NT2/D1 (cell line): ENCODE data around the gene LDLRAD2.

Experiments
- DNase-seq: peaks from one replicate; pipeline ENCODE4 v3.0.0-alpha.2; 2011; ENCODE audit warnings: low read depth, low spot score
- H3K27me3 ChIP-seq: 2 replicates; pipeline ENCODE4 v1.6.0; 2011; ENCODE audit warnings: mild to moderate bottlenecking; ENCODE audit not compliant: insufficient read length, insufficient read depth
- H3K36me3 ChIP-seq: 2 replicates; pipeline ENCODE4 v1.6.1; 2011; ENCODE audit warnings: mild to moderate bottlenecking, low read length, mixed read lengths; ENCODE audit not compliant: insufficient read depth, insufficient read length
- H3K4me1 ChIP-seq: 2 replicates; pipeline ENCODE4 v1.5.1; 2011; ENCODE audit not compliant: insufficient read depth, insufficient read length
- H3K4me3 ChIP-seq: 2 replicates; pipeline ENCODE4 v1.5.1; 2011; ENCODE audit warnings: low read depth; ENCODE audit not compliant: insufficient read length
- H3K9ac ChIP-seq: 2 replicates; pipeline ENCODE4 v1.6.0; 2011; ENCODE audit warnings: low read depth; ENCODE audit not compliant: insufficient read length
- H3K9me3 ChIP-seq: 2 replicates; pipeline ENCODE4 v1.5.1; 2011; ENCODE audit warnings: mild to moderate bottlenecking, low read length; ENCODE audit not compliant: insufficient read depth
- SUZ12 ChIP-seq: IDR thresholded peaks from 2 replicates; pipeline ENCODE4 v1.6.1; 2011; ENCODE audit not compliant: insufficient read length, insufficient read depth; ENCODE audit errors: extremely low read depth
- YY1 ChIP-seq: IDR thresholded peaks from 2 replicates; pipeline ENCODE4 v1.6.1; 2011; ENCODE audit not compliant: insufficient read length, insufficient read depth
- ZNF274 ChIP-seq: IDR thresholded peaks from 2 replicates; pipeline ENCODE4 v1.6.1; 2011; ENCODE audit warnings: mild to moderate bottlenecking, low read depth, low read length

Gene LDLRAD2

GRCh38 chr1:21863981-21864380, 51.9 kb downstream of the LDLRAD2 start:
- Histone ChIP-seq H3K9ac (no peak overlapping the region), H3K4me1 (no peaks in the 10 kb centered on the region), H3K36me3 (peaks cover 53% of the 10 kb centered on the region), H3K4me3 (no peak overlapping the region), H3K9me3 (no peaks in the 10 kb centered on the region), H3K27me3 (no peaks in the 10 kb centered on the region)
- DNase-seq: no peak
- TF ChIP-seq YY1 (no peak), SUZ12 (no peak), ZNF274 (no peak)

- H3K36me3 ChIP-seq: peaks cover 50% of the 10 kb centered on the region
- no peak for DNase-seq
These were observed 52.7 kb downstream of the LDLRAD2 start for GRCh38 chr1:21864730-21865129.

GRCh38 chr1:21865609-21865942, 53.5 kb downstream of the LDLRAD2 start:
- DNase-seq: no peak
- H3K36me3 ChIP-seq: peaks cover 52% of the 10 kb centered on the region
- TF ChIP-seq YY1 (no peak), SUZ12 (no peak), ZNF274 (no peak)
- H3K27me3 ChIP-seq: no peaks in the 10 kb centered on the region
- no peaks in the 10 kb centered on the region for H3K4me1 ChIP-seq
- no peak overlapping the region for H3K9ac ChIP-seq
- no peaks in the 10 kb centered on the region for H3K9me3 ChIP-seq
- H3K4me3 ChIP-seq: no peak overlapping the region

More at GRCh38 chr1:21864730-21865129, 52.7 kb downstream of the LDLRAD2 start:
- Histone ChIP-seq H3K4me3 (no peak overlapping the region), H3K4me1 (no peaks in the 10 kb centered on the region), H3K9me3 (no peaks in the 10 kb centered on the region), H3K27me3 (no peaks in the 10 kb centered on the region), H3K9ac (no peak overlapping the region)
- TF ChIP-seq ZNF274 (no peak), SUZ12 (no peak), YY1 (no peak)

GRCh38 chr1:21865943-21866706, 54.1 kb downstream of the LDLRAD2 start:
- H3K36me3 ChIP-seq: peaks cover 49% of the 10 kb centered on the region
- no peaks in the 10 kb centered on the region for H3K4me1 ChIP-seq
- H3K9ac ChIP-seq: no peak overlapping the region
- DNase-seq: peak; percentile 57
- no peaks in the 10 kb centered on the region for H3K27me3 ChIP-seq
- TF ChIP-seq YY1 (no peak), SUZ12 (no peak), ZNF274 (no peak)
- H3K9me3 ChIP-seq: no peaks in the 10 kb centered on the region
- no peak overlapping the region for H3K4me3 ChIP-seq

GRCh38 chr1:21866707-21867043, 54.6 kb downstream of the LDLRAD2 start:
- TF ChIP-seq ZNF274 (no peak), YY1 (no peak), SUZ12 (no peak)
- H3K9ac ChIP-seq: no peak overlapping the region
- H3K27me3 ChIP-seq: no peaks in the 10 kb centered on the region
- no peaks in the 10 kb centered on the region for H3K9me3 ChIP-seq
- DNase-seq: no peak
- H3K4me1 ChIP-seq: no peaks in the 10 kb centered on the region
- peaks cover 48% of the 10 kb centered on the region for H3K36me3 ChIP-seq
- no peak overlapping the region for H3K4me3 ChIP-seq

GRCh38 chr1:21867451-21867996, 55.5 kb downstream of the LDLRAD2 start:
- no peak overlapping the region for H3K4me3 ChIP-seq
- no peak for TF ChIP-seq SUZ12
- TF ChIP-seq YY1: no peak
- no peak for TF ChIP-seq ZNF274
- no peak for DNase-seq
- no peaks in the 10 kb centered on the region for H3K9me3 ChIP-seq
- H3K27me3 ChIP-seq: no peaks in the 10 kb centered on the region
- H3K9ac ChIP-seq: no peak overlapping the region
- peaks cover 52% of the 10 kb centered on the region for H3K36me3 ChIP-seq
- no peaks in the 10 kb centered on the region for H3K4me1 ChIP-seq

- H3K9ac ChIP-seq: no peak overlapping the region
- no peaks in the 10 kb centered on the region for H3K4me1 ChIP-seq
- H3K4me3 ChIP-seq: no peak overlapping the region
- no peak for TF ChIP-seq SUZ12
- no peak for TF ChIP-seq YY1
- TF ChIP-seq ZNF274: no peak
- H3K36me3 ChIP-seq: peaks cover 61% of the 10 kb centered on the region
- H3K27me3 ChIP-seq: no peaks in the 10 kb centered on the region
- no peak for DNase-seq
- no peaks in the 10 kb centered on the region for H3K9me3 ChIP-seq
These were observed 56.4 kb downstream of the LDLRAD2 start for GRCh38 chr1:21868482-21868881.
